Lower leg skin (tissue), 3 donors: Measurements from ENCODE around the gene TMEM254.

ENCODE experiments used
- CTCF ChIP-seq, 3 donors: fragments of 450-650 bp; IDR thresholded peaks; one replicate each; pipeline ENCODE4 v1.5.1; 2016; ENCODE audit warnings: antibody characterized with exemption in 3 of 3, mild to moderate bottlenecking in 3 of 3, moderate library complexity in 2 of 3
- POLR2A ChIP-seq, 2 donors: fragments of 450-650 bp; IDR thresholded peaks; one replicate each; pipeline ENCODE4 v1.6.1; 2016 to 2017; ENCODE audit warnings: antibody characterized with exemption in 2 of 2, mild to moderate bottlenecking in 1 of 2, moderate library complexity in 1 of 2

GRCh38 chr10:80094231-80094630 lies 15.8 kb downstream of the TMEM254 start:
- TF ChIP-seq CTCF (IDR thresholded peaks at IDR 0.05) (no peak), POLR2A (IDR thresholded peaks at IDR 0.05) (no peak)
